Limb (tissue), 2 donors: ENCODE measurements around the gene BST2.
A peak's percentile ranks its signal among the peaks of the same experiment; 100 is the strongest.

Source experiments
- DNase-seq, 2 donors: peaks; one replicate each; pipeline ENCODE4 v3.0.0-alpha.2; 2016; ENCODE audit errors: extremely low spot score in 2 of 2

BST2 gene

GRCh38 chr19:17419621-17420474, 14.4 kb upstream of the BST2 start, which contains the start of gene MVB12A:
Gene MVB12A (plus strand): TSS chr19:17420047. CDS start chr19:17420136, 89 bp downstream.
- peak; percentile 98 to 99 for DNase-seq

- no peak for DNase-seq
These were observed 13.8 kb upstream of the BST2 start for GRCh38 chr19:17419154-17419620.

GRCh38 chr19:17418710-17419109, 13.3 kb upstream of the BST2 start:
- DNase-seq, result no peak

- DNase-seq, result no peak
These were observed 9.7 kb upstream of the BST2 start for GRCh38 chr19:17415121-17415520.

- no peak for DNase-seq
These were observed 8.7 kb upstream of the BST2 start for GRCh38 chr19:17414097-17414496.

GRCh38 chr19:17411801-17412200, 6.4 kb upstream of the BST2 start:
- DNase-seq, result no peak

GRCh38 chr19:17409990-17410389, 4.6 kb upstream of the BST2 start:
- DNase-seq, result no peak

- DNase-seq, result no peak
These were observed 1.4 kb upstream of the BST2 start for GRCh38 chr19:17406887-17407196.

GRCh38 chr19:17406046-17406886, 836 bp upstream of the BST2 start:
- no peak for DNase-seq

GRCh38 chr19:17404621-17405249, 695 bp downstream of the BST2 start:
- no peak for DNase-seq

GRCh38 chr19:17404015-17404414, 1.4 kb downstream of the BST2 start:
- no peak for DNase-seq

- peak in 1 of 2 donors; percentile 50 for DNase-seq
These were observed 2.2 kb downstream of the BST2 start for GRCh38 chr19:17402982-17403855.

- no peak for DNase-seq
These were observed 3.8 kb downstream of the BST2 start for GRCh38 chr19:17401628-17402027.

GRCh38 chr19:17398902-17399527, 6.4 kb downstream of the BST2 start:
- no peak for DNase-seq

- no peak for DNase-seq
These were observed 10.5 kb downstream of the BST2 start for GRCh38 chr19:17394891-17395415.

- DNase-seq, result no peak
These were observed 11.5 kb downstream of the BST2 start, which contains the start of gene CCDC194 for GRCh38 chr19:17393914-17394313. Gene CCDC194 (minus strand): TSS chr19:17394196. CDS start chr19:17394158, 38 bp downstream.

GRCh38 chr19:17393002-17393401, 12.4 kb downstream of the BST2 start:
- no peak for DNase-seq

- no peak for DNase-seq
These were observed 13.9 kb downstream of the BST2 start for GRCh38 chr19:17391371-17392151.

- DNase-seq, result peak; percentile 93
These were observed 14.6 kb downstream of the BST2 start for GRCh38 chr19:17390665-17391370.
